Osteocyte (in vitro differentiated cells): ENCODE measurements around the gene NME4. TPM values are rescaled to one million over a fixed set of nuclear protein-coding genes. Genes with fewer than 3 reads are reported as not detected.

Source experiments
- DNase-seq: peaks from one replicate; pipeline ENCODE4 v3.0.0; 2021; ENCODE audit warnings: mixed read lengths; ENCODE audit not compliant: unreplicated experiment; ENCODE audit errors: extremely low spot score
- H3K27ac Mint-ChIP-seq: one replicate; pipeline ENCODE4 v1.8.0; 2021; ENCODE audit warnings: mild to moderate bottlenecking, mixed read lengths; ENCODE audit not compliant: unreplicated experiment
- H3K27me3 Mint-ChIP-seq: one replicate; pipeline ENCODE4 v1.8.0; 2021; ENCODE audit warnings: mixed read lengths; ENCODE audit not compliant: unreplicated experiment
- H3K36me3 Mint-ChIP-seq: one replicate; pipeline ENCODE4 v1.8.0; 2021; ENCODE audit warnings: mixed read lengths; ENCODE audit not compliant: unreplicated experiment
- H3K4me1 Mint-ChIP-seq: one replicate; pipeline ENCODE4 v1.8.0; 2021; ENCODE audit warnings: mixed read lengths; ENCODE audit not compliant: unreplicated experiment
- H3K4me3 Mint-ChIP-seq: one replicate; pipeline ENCODE4 v1.8.0; 2021; ENCODE audit warnings: mild to moderate bottlenecking, moderate library complexity, mixed read lengths; ENCODE audit not compliant: unreplicated experiment
- H3K9me3 Mint-ChIP-seq: one replicate; pipeline ENCODE4 v1.8.0; 2021; ENCODE audit warnings: mixed read lengths; ENCODE audit not compliant: unreplicated experiment
- total RNA-seq: library from RNA; stranded (reverse); gene quantifications from 2 replicates; pipeline ENCODE4 v1.2.1, GENCODE V29; 2021
- TF ChIP-seq, protein P1 (sequence below): fragments of 200-600 bp; sonication (generic); IDR thresholded peaks from 2 replicates; pipeline ENCODE4 v1.5.0; 2021; ENCODE audit warnings: antibody characterized with exemption, mild to moderate bottlenecking, moderate library complexity

Gene NME4
- total RNA-seq, 1 donor from 2014 or later = 148 TPM

DNA sequence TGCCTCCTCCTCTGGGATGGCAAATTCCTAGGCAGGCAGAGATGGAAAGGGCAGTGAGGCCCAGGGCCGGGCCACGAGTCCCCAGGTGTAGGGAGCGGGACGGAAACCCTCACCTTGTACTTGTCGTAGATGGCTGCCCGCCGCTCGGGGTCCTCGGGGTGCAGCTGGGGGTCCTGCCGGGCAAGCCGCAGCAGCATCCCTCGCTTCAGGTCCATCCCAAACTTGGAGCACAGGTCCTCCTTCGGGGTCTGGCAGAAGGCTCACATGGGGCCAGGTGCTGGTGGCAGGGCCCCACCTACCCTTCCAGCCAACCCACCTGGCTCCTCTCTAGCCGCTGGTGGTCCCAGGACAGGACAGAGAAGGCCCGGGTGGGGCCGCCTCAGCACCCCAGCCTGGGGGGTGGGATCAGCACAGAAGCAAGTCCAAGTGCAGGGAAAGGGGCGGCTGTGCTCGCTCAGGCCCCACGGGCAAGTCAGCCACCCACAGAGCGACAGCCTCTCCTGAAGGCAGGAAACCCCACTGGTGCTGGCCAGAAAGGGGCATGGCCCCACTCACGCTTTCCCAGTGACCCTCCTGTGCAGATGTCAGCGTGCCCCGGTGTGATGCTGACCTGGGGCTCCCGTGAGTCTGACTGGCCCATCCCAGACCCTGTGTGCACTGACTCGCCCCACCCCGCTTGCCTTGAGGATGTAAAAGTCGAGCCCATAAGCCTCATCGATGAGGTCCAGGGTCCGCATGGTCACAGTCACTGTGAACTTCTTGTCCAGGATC lies 28.4 kb upstream of the NME4 start:
- no peak for DNase-seq
- H3K27ac Mint-ChIP-seq = no peak overlapping the region
- TF ChIP-seq, protein P1, sequence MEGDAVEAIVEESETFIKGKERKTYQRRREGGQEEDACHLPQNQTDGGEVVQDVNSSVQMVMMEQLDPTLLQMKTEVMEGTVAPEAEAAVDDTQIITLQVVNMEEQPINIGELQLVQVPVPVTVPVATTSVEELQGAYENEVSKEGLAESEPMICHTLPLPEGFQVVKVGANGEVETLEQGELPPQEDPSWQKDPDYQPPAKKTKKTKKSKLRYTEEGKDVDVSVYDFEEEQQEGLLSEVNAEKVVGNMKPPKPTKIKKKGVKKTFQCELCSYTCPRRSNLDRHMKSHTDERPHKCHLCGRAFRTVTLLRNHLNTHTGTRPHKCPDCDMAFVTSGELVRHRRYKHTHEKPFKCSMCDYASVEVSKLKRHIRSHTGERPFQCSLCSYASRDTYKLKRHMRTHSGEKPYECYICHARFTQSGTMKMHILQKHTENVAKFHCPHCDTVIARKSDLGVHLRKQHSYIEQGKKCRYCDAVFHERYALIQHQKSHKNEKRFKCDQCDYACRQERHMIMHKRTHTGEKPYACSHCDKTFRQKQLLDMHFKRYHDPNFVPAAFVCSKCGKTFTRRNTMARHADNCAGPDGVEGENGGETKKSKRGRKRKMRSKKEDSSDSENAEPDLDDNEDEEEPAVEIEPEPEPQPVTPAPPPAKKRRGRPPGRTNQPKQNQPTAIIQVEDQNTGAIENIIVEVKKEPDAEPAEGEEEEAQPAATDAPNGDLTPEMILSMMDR = no peak
- no peaks in the 10 kb centered on the region for H3K9me3 Mint-ChIP-seq
- peaks cover 15% of the 10 kb centered on the region for H3K4me1 Mint-ChIP-seq
- H3K27me3 Mint-ChIP-seq = no peaks in the 10 kb centered on the region
- H3K4me3 Mint-ChIP-seq = no peak overlapping the region
- peaks cover 6% of the 10 kb centered on the region for H3K36me3 Mint-ChIP-seq

DNA sequence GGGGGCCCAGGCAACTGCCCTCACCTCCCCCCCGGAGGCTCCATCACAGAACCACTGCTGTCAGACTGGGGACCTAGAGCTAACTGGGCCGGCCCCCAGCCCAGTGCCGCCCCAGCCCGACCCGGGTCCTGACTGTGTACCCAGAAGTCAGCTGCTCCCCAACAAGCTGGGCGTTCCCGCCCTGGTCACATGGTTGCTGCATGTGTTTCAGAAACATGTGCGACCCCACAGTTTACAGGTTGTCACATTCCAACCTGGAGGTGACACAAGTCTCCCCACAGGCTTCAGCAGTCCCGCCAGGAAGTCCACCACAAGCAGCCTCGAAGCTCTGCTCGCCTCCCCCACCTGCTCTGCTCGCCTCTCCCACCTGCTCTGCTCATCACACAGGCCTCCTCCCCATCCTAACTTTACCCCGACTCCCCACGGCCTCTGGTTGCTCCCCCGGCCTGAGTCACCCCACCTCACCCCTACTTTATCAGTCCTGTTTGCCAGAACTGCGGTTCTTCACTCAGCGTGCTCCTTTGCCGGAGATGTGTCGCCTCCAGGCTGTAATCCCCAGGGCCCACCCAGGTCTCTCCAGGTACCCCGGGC lies 27.6 kb upstream of the NME4 start:
- Mint-ChIP-seq H3K27me3 (no peaks in the 10 kb centered on the region), H3K36me3 (peaks cover 6% of the 10 kb centered on the region), H3K4me3 (peak overlapping the region; percentile 59), H3K4me1 (peaks cover 15% of the 10 kb centered on the region), H3K27ac (peak overlapping the region; percentile 27), H3K9me3 (no peaks in the 10 kb centered on the region)
- DNase-seq = no peak
- TF ChIP-seq, protein P1 = no peak

DNA sequence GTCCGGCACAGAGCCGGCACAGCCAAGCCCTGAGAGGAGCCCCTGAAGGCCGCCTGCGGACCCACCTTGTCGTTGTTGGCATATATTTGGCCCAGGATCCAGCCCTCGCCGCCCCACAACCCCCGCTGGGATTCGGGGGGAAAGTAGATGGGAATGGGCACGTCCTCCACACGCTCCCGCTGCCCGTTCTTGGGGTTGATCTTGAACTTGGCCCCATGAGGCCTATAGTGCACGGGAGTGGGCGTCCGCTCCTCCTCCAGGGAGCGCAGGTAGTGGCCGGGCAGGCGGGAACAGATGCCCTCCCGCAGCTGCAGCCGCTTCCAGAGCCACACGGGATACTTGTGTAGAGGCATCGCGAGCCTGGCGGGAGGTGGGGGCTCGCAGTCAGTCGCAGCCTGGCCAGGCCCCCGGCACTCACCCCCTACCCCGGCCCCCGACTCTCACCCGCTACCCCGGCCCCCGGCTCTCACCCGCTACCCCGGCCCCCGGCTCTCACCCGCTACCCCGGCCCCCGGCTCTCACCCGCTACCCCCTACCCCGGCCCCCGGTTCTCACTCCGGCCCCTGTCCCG lies 27.0 kb upstream of the NME4 start:
- Mint-ChIP-seq H3K9me3 (no peaks in the 10 kb centered on the region), H3K36me3 (peaks cover 6% of the 10 kb centered on the region), H3K27me3 (no peaks in the 10 kb centered on the region), H3K4me3 (peak overlapping the region; percentile 59), H3K27ac (peak overlapping the region; percentile 27), H3K4me1 (peaks cover 15% of the 10 kb centered on the region)
- TF ChIP-seq, protein P1 = no peak
- peak; percentile 83 for DNase-seq

DNA sequence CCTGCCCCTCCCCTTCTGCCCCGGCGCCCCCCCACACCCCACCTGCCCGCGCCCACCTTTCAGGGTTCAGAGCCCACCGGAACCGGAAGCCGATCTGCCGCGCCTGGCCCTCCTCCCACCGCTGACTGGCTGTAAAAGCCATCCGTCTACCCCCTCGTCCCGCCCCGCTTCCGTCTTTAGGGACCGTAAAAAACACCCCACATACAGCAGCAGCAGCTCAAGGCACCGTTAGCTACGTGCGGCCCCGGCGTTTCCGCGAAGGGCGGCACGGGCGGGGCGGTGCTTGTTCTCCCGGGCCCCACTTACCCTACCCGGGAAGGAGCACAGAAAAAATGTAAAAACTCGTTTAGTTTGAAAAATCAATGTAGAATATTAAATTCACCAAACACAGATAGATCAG lies 26.6 kb upstream of the NME4 start, which contains the start of gene MRPL28:
Gene MRPL28, minus strand, starts transcription at position 96 of the 400 bp plus-strand sequence. CDS start 320 bp downstream, outside the sequence.
- Mint-ChIP-seq H3K36me3 (peaks cover 6% of the 10 kb centered on the region), H3K4me3 (peak within 1 kb of the TSS; percentile 85), H3K27me3 (no peaks in the 10 kb centered on the region), H3K4me1 (peaks cover 15% of the 10 kb centered on the region), H3K9me3 (no peaks in the 10 kb centered on the region), H3K27ac (peak within 1 kb of the TSS; percentile 94)
- TF ChIP-seq, protein P1 = no peak
- peak; percentile 97 for DNase-seq

DNA sequence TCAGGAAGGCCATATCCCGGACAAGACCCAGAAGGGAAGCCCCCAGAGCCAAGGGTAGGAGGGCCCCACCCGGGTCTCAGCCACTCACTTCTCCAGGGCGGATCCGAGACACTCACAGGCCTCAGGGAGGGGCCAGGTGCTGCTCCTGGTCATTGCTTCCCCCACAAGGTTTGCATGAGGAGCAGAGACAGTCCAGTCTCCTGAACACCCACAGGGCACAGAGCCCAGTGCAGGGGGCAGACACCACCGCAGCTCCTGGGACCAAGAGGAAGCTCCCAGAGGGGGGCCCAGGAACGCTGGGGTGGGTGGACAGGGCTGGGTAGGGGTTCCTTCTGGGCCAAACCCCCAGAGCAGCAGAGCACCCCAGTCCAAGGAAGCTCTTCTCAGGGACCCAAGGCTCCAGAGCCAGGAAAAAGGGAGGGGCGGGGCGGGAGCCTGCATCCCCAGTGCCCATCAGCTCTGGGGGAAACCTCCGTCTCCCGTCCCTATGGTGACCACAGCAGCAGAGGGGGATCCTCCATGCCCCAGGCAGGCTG lies 26.0 kb upstream of the NME4 start:
- TF ChIP-seq, protein P1 = no peak
- peak overlapping the region; percentile 85 for H3K4me3 Mint-ChIP-seq
- H3K9me3 Mint-ChIP-seq = no peaks in the 10 kb centered on the region
- H3K27ac Mint-ChIP-seq = peak overlapping the region; percentile 94
- peak; percentile 82 for DNase-seq
- H3K36me3 Mint-ChIP-seq = peaks cover 6% of the 10 kb centered on the region
- H3K4me1 Mint-ChIP-seq = peaks cover 15% of the 10 kb centered on the region
- no peaks in the 10 kb centered on the region for H3K27me3 Mint-ChIP-seq
